B cell (primary cell): ENCODE results near the gene PBOV1.

Experiments
- CTCF ChIP-seq: fragments of 200-600 bp; IDR thresholded peaks from one replicate; pipeline ENCODE4 v1.8.0; 2022; ENCODE audit warnings: antibody characterized with exemption, mild to moderate bottlenecking
- EZH2 ChIP-seq: IDR thresholded peaks from 2 replicates; pipeline ENCODE4 v1.6.1; 2012; ENCODE audit warnings: borderline replicate concordance, low read depth, mild to moderate bottlenecking, moderate library complexity, low read length; ENCODE audit not compliant: insufficient read depth, poor library complexity, severe bottlenecking

- no peak for TF ChIP-seq CTCF
- TF ChIP-seq EZH2: no peak
Measured at GRCh38 chr6:138204792-138205384, 13.4 kb downstream of the PBOV1 start.
